GM12801 (cell line): ENCODE measurements around the gene GTPBP10.

Source experiments
- TF ChIP-seq, protein P1 (sequence below): IDR thresholded peaks from one replicate; pipeline ENCODE4 v1.5.1; 2011; ENCODE audit warnings: control low read depth; ENCODE audit not compliant: insufficient read length; ENCODE audit errors: extremely low read depth

GTPBP10 gene

DNA sequence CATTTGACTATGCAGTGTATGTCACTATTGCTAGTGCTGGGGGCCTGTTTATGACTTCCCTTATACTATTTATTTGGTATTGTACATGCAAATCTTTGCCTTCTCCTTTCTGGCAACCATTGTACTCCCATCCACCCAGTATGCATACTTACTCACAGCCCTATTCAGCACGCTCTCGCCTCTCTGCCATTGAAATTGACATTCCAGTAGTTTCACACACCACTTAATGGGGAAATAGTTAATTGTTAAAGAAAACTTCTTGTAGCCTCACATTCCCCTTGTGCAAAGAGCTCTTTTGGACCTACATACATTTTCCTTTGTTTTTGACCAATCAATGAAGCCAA lies 66.6 kb downstream of the GTPBP10 start:
- TF ChIP-seq, protein P1, sequence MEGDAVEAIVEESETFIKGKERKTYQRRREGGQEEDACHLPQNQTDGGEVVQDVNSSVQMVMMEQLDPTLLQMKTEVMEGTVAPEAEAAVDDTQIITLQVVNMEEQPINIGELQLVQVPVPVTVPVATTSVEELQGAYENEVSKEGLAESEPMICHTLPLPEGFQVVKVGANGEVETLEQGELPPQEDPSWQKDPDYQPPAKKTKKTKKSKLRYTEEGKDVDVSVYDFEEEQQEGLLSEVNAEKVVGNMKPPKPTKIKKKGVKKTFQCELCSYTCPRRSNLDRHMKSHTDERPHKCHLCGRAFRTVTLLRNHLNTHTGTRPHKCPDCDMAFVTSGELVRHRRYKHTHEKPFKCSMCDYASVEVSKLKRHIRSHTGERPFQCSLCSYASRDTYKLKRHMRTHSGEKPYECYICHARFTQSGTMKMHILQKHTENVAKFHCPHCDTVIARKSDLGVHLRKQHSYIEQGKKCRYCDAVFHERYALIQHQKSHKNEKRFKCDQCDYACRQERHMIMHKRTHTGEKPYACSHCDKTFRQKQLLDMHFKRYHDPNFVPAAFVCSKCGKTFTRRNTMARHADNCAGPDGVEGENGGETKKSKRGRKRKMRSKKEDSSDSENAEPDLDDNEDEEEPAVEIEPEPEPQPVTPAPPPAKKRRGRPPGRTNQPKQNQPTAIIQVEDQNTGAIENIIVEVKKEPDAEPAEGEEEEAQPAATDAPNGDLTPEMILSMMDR, result no peak

DNA sequence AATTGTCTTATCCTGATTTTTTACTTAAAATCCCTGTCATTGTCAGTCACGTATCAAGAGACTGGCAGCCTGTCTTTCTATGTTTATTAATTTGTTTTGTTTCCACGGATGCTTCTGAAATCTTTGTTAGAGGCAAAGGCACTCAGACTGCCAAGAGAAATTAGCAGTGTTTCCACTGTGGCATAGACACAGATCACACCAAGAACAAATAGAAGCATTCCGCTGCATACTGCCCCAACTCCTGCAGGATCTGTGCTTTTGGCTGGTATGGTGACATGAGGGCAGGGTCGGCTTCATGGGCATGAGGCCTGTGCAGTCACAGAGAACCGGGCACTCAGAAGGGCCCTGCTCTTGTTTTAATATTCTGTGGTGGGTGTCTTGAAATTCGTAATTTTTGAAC lies 75.1 kb downstream of the GTPBP10 start:
- TF ChIP-seq, protein P1, result no peak

DNA sequence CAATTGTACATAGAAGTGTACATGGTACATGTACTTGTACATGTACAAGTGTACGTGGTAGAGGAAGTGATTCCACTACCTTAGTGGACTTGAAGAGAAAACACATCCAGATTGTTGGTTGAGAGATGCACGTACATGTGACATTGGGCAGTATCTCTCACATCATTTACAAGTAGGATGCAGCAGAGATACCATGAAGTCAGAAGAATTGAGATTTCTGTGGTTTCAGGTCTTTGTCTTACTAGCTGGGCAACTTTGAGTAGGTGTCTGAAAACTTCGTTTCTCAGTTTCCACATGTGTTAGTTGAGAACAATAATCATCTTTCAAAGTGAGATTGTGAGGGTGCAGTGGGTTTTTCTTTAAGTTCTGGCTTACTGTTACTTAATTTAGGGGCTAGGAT lies 78.2 kb downstream of the GTPBP10 start:
- TF ChIP-seq, protein P1, result no peak

DNA sequence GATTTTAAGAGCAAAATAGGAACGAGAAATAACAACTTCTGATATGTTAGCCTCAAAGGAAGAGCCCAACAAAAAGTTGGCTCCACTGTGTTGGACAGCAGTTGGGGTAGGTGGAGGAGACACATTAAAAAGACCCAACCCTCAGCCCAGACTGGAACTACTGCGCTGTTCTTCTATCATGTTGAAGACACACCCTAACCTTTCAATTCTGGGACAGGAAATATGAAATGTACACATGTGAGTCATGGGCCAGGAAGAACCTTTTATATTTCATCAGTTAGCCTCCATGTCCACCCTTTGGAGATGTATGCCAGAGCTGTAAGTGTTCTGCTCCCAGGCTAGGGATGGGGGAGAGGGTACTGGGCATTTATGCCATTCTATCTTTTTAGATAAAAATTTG lies 78.9 kb downstream of the GTPBP10 start:
- TF ChIP-seq, protein P1, result no peak

DNA sequence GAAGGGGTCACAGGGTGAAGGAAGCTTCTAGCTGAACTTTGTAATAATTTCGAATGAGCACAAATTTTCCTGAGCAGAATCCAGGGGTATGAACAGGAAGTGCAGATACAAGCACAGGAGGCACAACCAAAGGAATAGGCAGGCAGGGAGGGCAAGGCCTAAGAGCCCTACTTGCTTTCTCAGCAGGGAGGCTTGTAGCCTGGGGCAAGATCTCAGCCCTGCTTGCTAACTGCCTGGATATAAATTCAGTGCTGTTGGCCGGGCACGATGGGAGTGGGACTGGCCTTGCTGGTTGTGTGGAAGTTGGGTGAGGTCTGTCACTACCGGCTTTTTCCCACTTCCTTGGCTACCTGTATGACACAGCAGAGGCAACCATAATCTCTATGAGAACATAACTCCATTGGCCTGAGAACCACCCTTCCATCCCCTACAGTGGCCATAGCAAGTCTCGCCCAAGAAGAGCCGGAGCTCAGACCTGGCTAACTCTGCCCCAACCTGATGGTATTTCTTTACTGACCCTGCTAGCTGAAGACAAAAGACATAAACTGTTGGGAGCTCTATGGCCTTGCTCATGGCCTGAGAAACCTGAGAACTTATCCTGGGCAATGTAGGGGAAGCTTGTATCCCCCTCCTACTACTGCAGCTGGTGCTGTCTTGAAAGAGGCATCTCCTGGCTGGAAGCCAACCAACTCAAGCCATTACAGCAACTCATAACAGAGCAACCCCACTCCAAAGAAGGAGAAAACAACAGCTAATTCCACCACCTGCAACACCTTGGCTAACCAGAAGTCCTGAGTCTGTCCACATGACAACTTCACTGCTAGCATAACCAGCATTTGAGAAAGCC lies 84.3 kb downstream of the GTPBP10 start:
- TF ChIP-seq, protein P1, result no peak

DNA sequence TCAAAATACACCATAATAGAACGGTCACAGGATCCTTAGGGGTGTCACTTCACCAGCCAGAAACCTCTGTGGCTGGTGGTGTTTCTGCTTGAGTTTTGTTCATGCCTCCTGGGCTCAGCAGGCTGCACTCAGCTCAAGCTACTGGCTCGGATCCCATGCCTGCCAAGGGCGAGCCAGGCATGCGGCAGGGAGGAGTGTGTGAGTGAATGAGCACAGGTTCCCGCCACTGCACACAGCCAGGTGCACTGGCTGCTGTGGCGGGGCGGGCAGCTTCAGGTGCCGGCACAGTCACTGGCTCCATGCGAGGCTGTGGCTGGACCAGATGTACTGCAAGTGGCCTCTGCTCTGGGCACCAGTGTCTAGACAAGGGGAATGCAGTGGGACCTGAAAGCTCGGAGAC lies 86.2 kb downstream of the GTPBP10 start:
- TF ChIP-seq, protein P1, result no peak

DNA sequence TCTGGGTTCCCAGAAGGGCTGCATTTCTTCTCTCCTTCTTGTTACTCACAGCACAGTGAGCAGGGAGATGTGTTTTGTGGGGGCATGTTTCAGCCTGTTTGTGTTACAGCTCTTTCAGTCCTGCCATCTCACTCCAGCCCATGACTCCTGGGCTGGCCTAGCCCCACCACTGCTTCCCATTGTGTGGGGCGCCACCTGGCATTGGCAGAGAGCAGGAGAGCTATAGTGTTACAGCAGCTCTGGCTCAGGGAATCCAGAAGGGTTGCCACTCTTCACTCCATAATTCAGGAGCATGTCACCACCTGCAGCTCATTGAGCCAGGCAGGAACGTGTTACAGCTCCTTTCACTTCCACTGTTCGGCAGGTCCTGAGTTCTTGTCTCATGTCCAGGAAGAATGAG lies 86.7 kb downstream of the GTPBP10 start:
- TF ChIP-seq, protein P1, result no peak
